Measurements from ENCODE around the gene ANKRD40.

DNA sequence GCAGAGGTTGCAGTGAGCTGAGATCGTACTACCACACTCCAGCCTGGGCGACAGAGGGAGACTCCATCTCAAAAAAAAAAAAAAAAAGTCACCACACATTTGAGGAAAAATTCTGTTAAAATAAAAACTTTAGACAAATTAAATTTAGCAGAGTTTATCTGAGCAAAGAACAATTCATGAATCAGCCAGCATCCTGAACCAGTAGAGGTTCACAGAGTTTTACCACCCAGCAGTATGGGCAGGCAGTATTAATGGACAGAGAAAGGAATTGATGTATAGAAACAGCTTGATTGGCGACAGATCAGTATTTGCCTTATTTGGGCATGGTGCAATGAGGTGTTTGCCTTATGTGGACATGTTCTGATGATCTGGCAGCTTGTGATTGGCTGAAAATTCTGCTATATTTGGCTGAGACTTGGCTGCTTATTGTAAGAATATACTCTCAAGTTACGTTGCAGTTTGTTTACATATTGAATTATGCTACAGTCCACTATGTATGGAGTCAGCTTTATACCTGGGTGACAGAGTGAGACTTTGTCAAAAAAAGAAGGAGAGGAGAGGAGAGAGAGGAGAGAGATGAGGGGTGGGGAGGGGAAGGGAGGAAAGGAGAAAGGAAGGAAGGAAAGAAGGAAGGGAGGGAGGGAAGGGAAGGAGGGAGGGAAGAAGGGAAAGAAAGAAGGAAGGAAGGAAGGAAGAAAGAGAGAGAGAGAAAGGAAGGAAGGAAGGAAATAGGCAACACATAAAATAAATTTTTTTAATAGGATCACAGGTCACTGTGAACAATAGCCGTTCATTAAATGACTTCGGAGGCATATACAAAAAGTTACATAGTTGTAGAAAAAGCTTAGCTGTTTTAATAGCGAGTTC lies 58.4 kb downstream of the ANKRD40 start:
- TF ChIP-seq POLR2A (IDR thresholded peaks at IDR 0.05; ENCODE audit: low read depth, low read length) (no peak), POLR2AphosphoS5 (IDR thresholded peaks at IDR 0.05; ENCODE audit: low read depth, low read length) (no peak), SPI1 (IDR thresholded peaks at IDR 0.05; ENCODE audit: low read depth, low read length) (no peak), TAF1 (IDR thresholded peaks at IDR 0.05; ENCODE audit: low read depth, low read length) (no peak)

Data from GM12891 (cell line).